Activated B cell treated with CpG ODN at 0.5 μM for 24 hours (primary cell): ENCODE results near the gene MESD. TPM values are rescaled to one million over a fixed set of nuclear protein-coding genes. Genes with fewer than 3 reads are reported as not detected.

Source experiments
- ATAC-seq: fragments of 200-7000 bp; cut with Tn5 transposase; one replicate; pipeline ENCODE4 v1.10.0; 2021; ENCODE audit warnings: low read depth, mild to moderate bottlenecking, moderate library complexity
- CTCF ChIA-PET: fragments of 350-600 bp; sonication (Branson Sonifier 250); formaldehyde crosslinking; loops from one replicate; lab custom pipeline; 2021; ENCODE audit warnings: antibody characterized with exemption; lab: Charles Lee
- POLR2A ChIA-PET: fragments of 350-600 bp; sonication (Branson Sonifier 250); formaldehyde crosslinking; loops from one replicate; lab custom pipeline; 2021; ENCODE audit warnings: antibody characterized with exemption; lab: Charles Lee
- DNase-seq: peaks from one replicate; pipeline ENCODE4 v3.0.0; 2022
- H3K27ac Mint-ChIP-seq: one replicate; pipeline ENCODE4 v1.8.0; 2020; ENCODE audit warnings: mixed read lengths
- H3K27me3 Mint-ChIP-seq: one replicate; pipeline ENCODE4 v1.8.0; 2021; ENCODE audit warnings: mixed read lengths
- H3K36me3 Mint-ChIP-seq: one replicate; pipeline ENCODE4 v1.8.0; 2021; ENCODE audit warnings: low read depth, mixed read lengths
- H3K4me1 Mint-ChIP-seq: one replicate; pipeline ENCODE4 v1.8.0; 2021; ENCODE audit warnings: mixed read lengths
- H3K4me3 Mint-ChIP-seq: one replicate; pipeline ENCODE4 v1.8.0; 2020; ENCODE audit warnings: mild to moderate bottlenecking, mixed read lengths
- H3K9me3 Mint-ChIP-seq: one replicate; pipeline ENCODE4 v1.8.0; 2020; ENCODE audit warnings: mixed read lengths
- intact Hi-C: fragments of 100-400 bp; cut with micrococcal nuclease; formaldehyde crosslinking; loops from one replicate; pipeline ENCODE4 v1.15.1; 2024
- total RNA-seq: library from RNA; stranded (reverse); gene quantifications from 2 replicates; pipeline ENCODE4 v1.2.3, GENCODE V29; 2022
- TF ChIP-seq, protein P1 (sequence below): fragments of 200-600 bp; IDR thresholded peaks from one replicate; pipeline ENCODE4 v1.8.0; 2022; ENCODE audit warnings: antibody characterized with exemption, mild to moderate bottlenecking

Gene MESD
- total RNA-seq, 1 donor from 2014 or later, result 23.8 TPM

DNA sequence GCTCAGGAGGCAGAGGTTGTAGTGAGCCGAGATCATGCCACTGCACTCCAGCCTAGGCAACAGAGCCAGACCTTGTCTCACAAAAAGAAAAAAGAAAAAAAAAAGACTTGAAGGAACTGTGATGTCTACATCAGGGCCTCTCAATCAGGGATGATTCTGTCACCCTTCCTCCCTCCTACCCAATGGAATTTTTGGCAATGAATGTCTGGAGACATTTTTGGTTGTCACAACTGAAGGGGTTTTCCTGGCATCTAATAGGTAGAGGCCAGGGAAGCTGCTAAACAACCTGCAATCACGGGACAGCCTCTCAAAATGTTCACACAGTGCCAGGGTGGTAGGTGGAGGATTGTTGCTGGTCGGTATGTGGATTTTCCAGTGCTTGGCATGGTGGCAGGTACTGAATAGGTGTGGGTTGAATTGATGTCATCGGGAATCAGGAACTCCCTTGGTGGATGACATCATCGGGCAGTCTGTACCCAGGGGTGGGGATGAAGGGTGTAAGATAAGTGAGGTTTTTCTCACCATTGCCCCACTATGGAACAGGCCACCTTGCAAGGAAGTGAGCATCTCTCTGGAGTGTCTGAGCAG lies 71.3 kb downstream of the MESD start:
- Mint-ChIP-seq H3K4me3 (no peak overlapping the region), H3K27ac (no peak overlapping the region), H3K27me3 (no peaks in the 10 kb centered on the region), H3K36me3 (peaks cover 3% of the 10 kb centered on the region), H3K4me1 (no peaks in the 10 kb centered on the region), H3K9me3 (no peaks in the 10 kb centered on the region)
- intact Hi-C loops, result no loop called here
- ATAC-seq (no peak), DNase-seq (no peak)
- ChIA-PET CTCF (no interaction called here), POLR2A (no interaction called here)
- TF ChIP-seq, protein P1, sequence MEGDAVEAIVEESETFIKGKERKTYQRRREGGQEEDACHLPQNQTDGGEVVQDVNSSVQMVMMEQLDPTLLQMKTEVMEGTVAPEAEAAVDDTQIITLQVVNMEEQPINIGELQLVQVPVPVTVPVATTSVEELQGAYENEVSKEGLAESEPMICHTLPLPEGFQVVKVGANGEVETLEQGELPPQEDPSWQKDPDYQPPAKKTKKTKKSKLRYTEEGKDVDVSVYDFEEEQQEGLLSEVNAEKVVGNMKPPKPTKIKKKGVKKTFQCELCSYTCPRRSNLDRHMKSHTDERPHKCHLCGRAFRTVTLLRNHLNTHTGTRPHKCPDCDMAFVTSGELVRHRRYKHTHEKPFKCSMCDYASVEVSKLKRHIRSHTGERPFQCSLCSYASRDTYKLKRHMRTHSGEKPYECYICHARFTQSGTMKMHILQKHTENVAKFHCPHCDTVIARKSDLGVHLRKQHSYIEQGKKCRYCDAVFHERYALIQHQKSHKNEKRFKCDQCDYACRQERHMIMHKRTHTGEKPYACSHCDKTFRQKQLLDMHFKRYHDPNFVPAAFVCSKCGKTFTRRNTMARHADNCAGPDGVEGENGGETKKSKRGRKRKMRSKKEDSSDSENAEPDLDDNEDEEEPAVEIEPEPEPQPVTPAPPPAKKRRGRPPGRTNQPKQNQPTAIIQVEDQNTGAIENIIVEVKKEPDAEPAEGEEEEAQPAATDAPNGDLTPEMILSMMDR, result no peak

DNA sequence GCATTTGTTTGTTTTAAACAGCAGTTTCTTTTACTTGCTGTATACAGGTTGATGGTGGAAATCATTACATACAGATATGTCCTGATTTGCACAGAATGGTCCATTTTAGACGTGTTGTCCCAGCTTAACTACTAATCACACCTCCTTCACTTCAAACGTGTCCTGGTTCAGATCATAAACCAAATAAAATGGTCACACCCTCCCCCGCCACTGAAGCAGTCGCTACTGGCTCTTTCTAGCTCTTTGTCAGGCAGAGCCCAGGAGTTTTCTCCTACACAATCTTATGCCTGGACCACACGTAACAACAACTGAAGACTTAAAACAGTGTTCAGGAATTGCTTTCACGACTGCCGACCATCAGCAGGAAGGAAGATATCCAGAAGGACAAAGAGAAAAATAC lies 73.6 kb downstream of the MESD start:
- Mint-ChIP-seq H3K4me3 (no peak overlapping the region), H3K27ac (no peak overlapping the region), H3K27me3 (no peaks in the 10 kb centered on the region), H3K36me3 (no peaks in the 10 kb centered on the region), H3K4me1 (no peaks in the 10 kb centered on the region), H3K9me3 (no peaks in the 10 kb centered on the region)
- POLR2A ChIA-PET, result no interaction called here
- DNase-seq (no peak), ATAC-seq (no peak)
- CTCF ChIA-PET, result no interaction called here
- intact Hi-C loops, result no loop called here
- TF ChIP-seq, protein P1, result no peak

DNA sequence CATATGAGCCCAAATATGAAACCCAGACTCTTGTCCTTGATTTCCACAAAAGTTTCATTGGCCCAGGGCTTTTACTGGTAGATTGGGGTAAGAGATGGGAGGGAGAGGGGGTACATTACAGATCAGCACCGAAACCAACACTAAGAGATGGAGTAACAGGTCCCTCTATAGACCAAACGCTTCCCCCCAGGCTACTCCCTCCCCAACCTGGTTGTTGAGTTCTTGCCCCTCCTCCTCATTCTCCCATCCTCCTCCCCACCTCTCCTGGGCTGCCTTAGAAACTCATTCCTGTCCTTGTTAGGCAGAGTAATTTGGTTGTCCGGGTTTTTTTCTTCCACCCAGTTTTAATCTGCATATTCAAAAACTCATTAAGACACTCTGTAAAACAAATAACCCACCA lies 74.1 kb downstream of the MESD start:
- Mint-ChIP-seq H3K36me3 (no peaks in the 10 kb centered on the region), H3K4me1 (no peaks in the 10 kb centered on the region), H3K27ac (no peak overlapping the region), H3K27me3 (no peaks in the 10 kb centered on the region), H3K9me3 (no peaks in the 10 kb centered on the region), H3K4me3 (no peak overlapping the region)
- intact Hi-C loops, result no loop called here
- POLR2A ChIA-PET, result no interaction called here
- ATAC-seq (no peak), DNase-seq (no peak)
- CTCF ChIA-PET, result no interaction called here
- TF ChIP-seq, protein P1, result no peak

DNA sequence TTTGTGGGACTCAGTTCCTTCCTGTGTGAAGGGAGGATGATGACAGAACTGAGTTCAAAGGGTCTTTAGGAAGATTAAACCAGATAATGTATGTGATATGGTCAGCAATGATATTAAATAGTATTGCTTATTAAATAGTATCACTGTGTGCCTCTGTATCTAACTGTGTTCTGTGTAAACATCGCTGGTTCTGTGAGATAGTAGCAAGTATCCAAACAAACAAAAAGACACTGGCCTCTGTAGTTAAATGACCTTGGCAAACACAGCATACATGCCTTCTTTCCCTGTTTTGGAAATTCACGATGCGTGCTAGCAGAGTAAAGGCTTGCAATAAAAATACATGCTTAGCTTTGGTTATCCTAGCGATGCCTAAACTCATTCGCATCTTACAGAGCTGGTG lies 76.1 kb downstream of the MESD start:
- DNase-seq (no peak), ATAC-seq (no peak)
- Mint-ChIP-seq H3K27ac (no peak overlapping the region), H3K4me3 (no peak overlapping the region), H3K27me3 (no peaks in the 10 kb centered on the region), H3K36me3 (peaks cover 8% of the 10 kb centered on the region), H3K4me1 (no peaks in the 10 kb centered on the region), H3K9me3 (no peaks in the 10 kb centered on the region)
- CTCF ChIA-PET, result no interaction called here
- POLR2A ChIA-PET, result no interaction called here
- intact Hi-C loops, result no loop called here
- TF ChIP-seq, protein P1, result no peak

DNA sequence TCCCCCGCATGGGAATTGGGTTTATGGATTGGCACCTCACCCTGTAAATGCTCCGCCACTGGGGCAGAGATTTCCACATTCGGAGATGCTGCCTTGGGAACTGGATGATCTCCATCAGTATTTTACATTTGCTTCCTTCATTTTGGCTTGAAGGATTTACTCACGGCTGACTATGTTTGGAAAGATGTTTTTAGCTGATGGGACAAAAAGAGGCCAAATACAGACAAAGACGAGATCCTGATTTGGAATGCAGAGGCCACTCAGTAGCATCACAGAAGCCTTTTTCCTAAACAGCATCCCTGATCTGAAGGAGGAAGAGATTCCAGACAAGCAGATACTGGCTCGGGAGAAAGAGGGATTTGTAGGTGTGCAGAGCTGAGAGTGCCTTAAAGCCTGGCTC lies 76.9 kb downstream of the MESD start:
- CTCF ChIA-PET, result no interaction called here
- ATAC-seq (no peak), DNase-seq (no peak)
- no peaks in the 10 kb centered on the region for H3K27me3 Mint-ChIP-seq
- intact Hi-C loops, result no loop called here
- POLR2A ChIA-PET, result no interaction called here
- no peaks in the 10 kb centered on the region for H3K4me1 Mint-ChIP-seq
- H3K9me3 Mint-ChIP-seq, result no peaks in the 10 kb centered on the region
- peaks cover 8% of the 10 kb centered on the region for H3K36me3 Mint-ChIP-seq
- H3K4me3 Mint-ChIP-seq, result no peak overlapping the region
- TF ChIP-seq, protein P1, result no peak
- no peak overlapping the region for H3K27ac Mint-ChIP-seq
